Gastrocnemius medialis (tissue), 4 donors: ENCODE measurements around the gene LRCH1.

Source experiments
- CTCF ChIP-seq, 5 experiments: fragments of 450-650 bp in 3 of 5; fragments of 200-600 bp in 2 of 5; sonication (generic) in 2 of 5; IDR thresholded peaks in 4 of 5; conservative IDR thresholded peaks in 1 of 5; 1 replicate in 4 of 5; 2 replicates in 1 of 5; pipeline ENCODE4 v1.5.1; 2016 to 2019; ENCODE audit warnings: antibody characterized with exemption in 5 of 5, mild to moderate bottlenecking in 3 of 5, moderate library complexity in 3 of 5
- POLR2A ChIP-seq, 2 donors: fragments of 450-650 bp; IDR thresholded peaks; one replicate each; pipeline ENCODE4 v1.6.1; 2017; ENCODE audit warnings: antibody characterized with exemption in 2 of 2, mild to moderate bottlenecking in 2 of 2, moderate library complexity in 2 of 2

DNA sequence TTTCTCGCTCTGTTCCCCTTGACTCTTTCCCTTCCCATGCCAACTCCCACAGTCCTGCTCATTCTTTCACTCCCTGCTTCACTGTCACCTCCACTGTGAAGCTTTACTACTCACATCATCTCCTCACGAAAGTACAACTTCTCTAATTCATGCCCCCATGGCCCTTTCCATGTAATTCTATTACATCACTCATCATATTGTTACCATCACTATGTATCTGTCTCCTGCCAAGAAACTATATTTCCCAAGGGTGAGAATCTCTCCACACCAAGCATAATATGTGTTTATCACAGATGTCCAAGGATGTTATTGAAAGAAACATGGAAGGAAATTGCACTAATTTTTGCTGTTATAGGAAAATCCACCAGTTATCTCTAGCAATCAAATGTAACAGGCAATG lies 37.2 kb upstream of the LRCH1 start:
- no peak for TF ChIP-seq CTCF (IDR thresholded peaks at IDR 0.05 in 4 of 5, conservative IDR thresholded peaks at IDR 0.05 in 1 of 5)
- TF ChIP-seq POLR2A (IDR thresholded peaks at IDR 0.05) = no peak
